Measurements from ENCODE around the gene CNEP1R1. TPM values are rescaled to one million over a fixed set of nuclear protein-coding genes. Genes with fewer than 3 reads are reported as not detected.

CNEP1R1 gene
- total and polyA plus RNA-seq, 2 experiments from 2014 or later: 34.1 to 42.8 TPM

DNA sequence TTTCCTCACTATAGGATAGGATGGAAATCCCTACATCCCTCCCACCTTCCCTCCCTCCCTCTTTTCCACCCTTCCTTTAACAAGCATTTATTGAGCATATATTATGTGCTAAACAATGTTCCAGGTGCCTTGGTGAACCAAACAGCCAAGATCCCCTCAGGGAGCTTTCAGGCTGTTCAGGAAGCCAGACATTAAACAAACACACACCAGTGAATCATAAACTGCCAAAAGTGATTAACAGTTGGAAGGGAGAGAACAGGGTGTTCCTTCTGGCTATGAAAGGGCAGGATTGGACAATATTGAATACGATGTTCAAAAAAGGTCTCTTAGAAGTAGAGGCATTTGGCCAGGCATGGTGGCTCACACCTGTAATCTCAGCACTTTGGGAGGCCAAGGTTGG lies 22.8 kb upstream of the CNEP1R1 start:
- Histone ChIP-seq H3K27ac (no peak overlapping the region), H3K9me3 (ENCODE audit: low read depth) (no peaks in the 10 kb centered on the region), H3K4me3 (no peak overlapping the region), H3K79me2 (ENCODE audit: insufficient read depth) (no peaks in the 10 kb centered on the region), H3K36me3 (ENCODE audit: low read depth) (no peaks in the 10 kb centered on the region), H2AFZ (no peak overlapping the region), H3K4me1 (ENCODE audit: insufficient read depth) (no peaks in the 10 kb centered on the region), H3K27me3 (replicated peaks; ENCODE audit: insufficient read depth) (no peaks in the 10 kb centered on the region), H3F3A (ENCODE audit: insufficient read depth) (no peaks in the 10 kb centered on the region), H3K9ac (no peak overlapping the region), H4K20me1 (ENCODE audit: insufficient read depth) (no peaks in the 10 kb centered on the region), H3K4me2 (ENCODE audit: unreplicated experiment) (no peak overlapping the region), H3K9me2 (ENCODE audit: insufficient read depth) (no peaks in the 10 kb centered on the region)
- TF ChIP-seq EZH2phosphoT487 (IDR thresholded peaks at IDR 0.05; ENCODE audit: insufficient read depth, low read depth) (no peak), EZH2 (IDR thresholded peaks at IDR 0.05; ENCODE audit: insufficient read depth, poor library complexity, severe bottlenecking) (no peak)
- in situ Hi-C loops (cut with MboI): no loop called here
- no peak for DNase-seq
- WGBS, 2 experiments (ENCODE audit: low coverage in 1 of 2, low lambda C conversion rate in 2 of 2, missing lambda C conversion rate in 2 of 2): 0 to 3% methylated on average over 1 of the region's 1 CpG

DNA sequence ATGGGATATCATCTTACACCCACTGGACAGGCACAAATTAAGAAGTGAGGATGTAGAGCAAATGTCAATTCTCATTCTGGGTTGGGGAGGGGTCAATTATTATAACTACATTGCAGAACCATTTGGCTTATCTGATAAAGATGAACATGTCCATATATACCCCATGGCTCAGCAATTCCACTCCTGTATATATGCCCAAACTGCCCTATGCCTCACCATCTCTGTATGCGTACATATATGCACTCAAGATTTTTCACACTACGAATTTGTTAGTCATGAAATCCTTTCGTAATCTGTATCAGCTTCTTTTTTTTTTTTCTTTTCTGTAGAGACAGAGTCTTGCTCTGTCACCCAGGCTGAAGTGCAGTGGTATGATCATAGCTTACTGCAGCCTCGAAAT lies 20.8 kb upstream of the CNEP1R1 start:
- H3K9ac ChIP-seq: no peak overlapping the region
- H3K9me2 ChIP-seq (ENCODE audit: insufficient read depth): no peaks in the 10 kb centered on the region
- no peak overlapping the region for H3K27ac ChIP-seq
- no peaks in the 10 kb centered on the region for H3F3A ChIP-seq (ENCODE audit: insufficient read depth)
- no peak overlapping the region for H3K4me3 ChIP-seq
- no peaks in the 10 kb centered on the region for H3K36me3 ChIP-seq (ENCODE audit: low read depth)
- H2AFZ ChIP-seq: no peak overlapping the region
- no peaks in the 10 kb centered on the region for H4K20me1 ChIP-seq (ENCODE audit: insufficient read depth)
- DNase-seq: no peak
- TF ChIP-seq EZH2phosphoT487 (IDR thresholded peaks at IDR 0.05; ENCODE audit: insufficient read depth, low read depth) (no peak), EZH2 (IDR thresholded peaks at IDR 0.05; ENCODE audit: insufficient read depth, poor library complexity, severe bottlenecking) (no peak)
- in situ Hi-C loops (cut with MboI): no loop called here
- 31 to 44% methylated on average over 4 of the region's 4 CpGs for WGBS, 2 experiments (ENCODE audit: low coverage in 1 of 2, low lambda C conversion rate in 2 of 2, missing lambda C conversion rate in 2 of 2)
- no peaks in the 10 kb centered on the region for H3K4me1 ChIP-seq (ENCODE audit: insufficient read depth)
- no peaks in the 10 kb centered on the region for H3K27me3 ChIP-seq (replicated peaks; ENCODE audit: insufficient read depth)
- H3K79me2 ChIP-seq (ENCODE audit: insufficient read depth): no peaks in the 10 kb centered on the region
- no peak overlapping the region for H3K4me2 ChIP-seq (ENCODE audit: unreplicated experiment)
- no peaks in the 10 kb centered on the region for H3K9me3 ChIP-seq (ENCODE audit: low read depth)

DNA sequence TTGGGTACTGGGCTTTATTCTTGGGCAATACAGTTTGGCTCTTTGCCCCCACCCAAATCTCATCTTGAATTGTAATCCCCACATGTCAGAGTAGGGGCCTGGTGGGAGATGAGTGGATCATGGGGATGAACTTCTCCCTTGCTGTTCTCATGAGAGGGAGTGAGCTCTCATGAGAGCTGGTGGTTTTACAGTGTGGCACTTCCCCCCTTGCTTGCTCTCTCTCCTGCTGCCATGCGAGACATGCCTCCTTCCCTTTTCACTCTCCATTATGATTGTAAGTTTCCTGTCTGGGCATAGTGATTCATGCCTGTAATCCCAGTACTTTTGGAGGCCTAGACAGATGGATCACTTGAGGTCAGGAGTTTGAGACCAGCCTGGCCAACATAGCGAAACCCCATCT lies 18.1 kb upstream of the CNEP1R1 start:
- Histone ChIP-seq H3K27me3 (replicated peaks; ENCODE audit: insufficient read depth) (no peaks in the 10 kb centered on the region), H3K9me3 (ENCODE audit: low read depth) (no peaks in the 10 kb centered on the region), H3K4me2 (ENCODE audit: unreplicated experiment) (no peak overlapping the region), H2AFZ (no peak overlapping the region), H3K9ac (no peak overlapping the region), H3K79me2 (ENCODE audit: insufficient read depth) (no peaks in the 10 kb centered on the region), H3K36me3 (ENCODE audit: low read depth) (no peaks in the 10 kb centered on the region), H4K20me1 (ENCODE audit: insufficient read depth) (no peaks in the 10 kb centered on the region), H3F3A (ENCODE audit: insufficient read depth) (no peaks in the 10 kb centered on the region), H3K4me3 (no peak overlapping the region), H3K9me2 (ENCODE audit: insufficient read depth) (no peaks in the 10 kb centered on the region), H3K27ac (no peak overlapping the region), H3K4me1 (ENCODE audit: insufficient read depth) (no peaks in the 10 kb centered on the region)
- TF ChIP-seq EZH2 (IDR thresholded peaks at IDR 0.05; ENCODE audit: insufficient read depth, poor library complexity, severe bottlenecking) (no peak), EZH2phosphoT487 (IDR thresholded peaks at IDR 0.05; ENCODE audit: insufficient read depth, low read depth) (no peak)
- 53 to 60% methylated on average over 2 of the region's 2 CpGs for WGBS, 2 experiments (ENCODE audit: low coverage in 1 of 2, low lambda C conversion rate in 2 of 2, missing lambda C conversion rate in 2 of 2)
- in situ Hi-C loops (cut with MboI): no loop called here
- no peak for DNase-seq

- H3K4me1 ChIP-seq (ENCODE audit: insufficient read depth): no peaks in the 10 kb centered on the region
- H3K9ac ChIP-seq: no peak overlapping the region
- in situ Hi-C loops (cut with MboI): no loop called here
- no peaks in the 10 kb centered on the region for H3K36me3 ChIP-seq (ENCODE audit: low read depth)
- no peak for TF ChIP-seq EZH2phosphoT487 (IDR thresholded peaks at IDR 0.05; ENCODE audit: insufficient read depth, low read depth)
- TF ChIP-seq EZH2 (IDR thresholded peaks at IDR 0.05; ENCODE audit: insufficient read depth, poor library complexity, severe bottlenecking): no peak
- no peak for DNase-seq
- 62 to 63% methylated on average over 1 of the region's 1 CpG for WGBS, 2 experiments (ENCODE audit: low coverage in 1 of 2, low lambda C conversion rate in 2 of 2, missing lambda C conversion rate in 2 of 2)
- no peaks in the 10 kb centered on the region for H3K79me2 ChIP-seq (ENCODE audit: insufficient read depth)
- H3K9me2 ChIP-seq (ENCODE audit: insufficient read depth): no peaks in the 10 kb centered on the region
- no peaks in the 10 kb centered on the region for H4K20me1 ChIP-seq (ENCODE audit: insufficient read depth)
- no peak overlapping the region for H3K27ac ChIP-seq
- H2AFZ ChIP-seq: no peak overlapping the region
- no peaks in the 10 kb centered on the region for H3F3A ChIP-seq (ENCODE audit: insufficient read depth)
- no peaks in the 10 kb centered on the region for H3K27me3 ChIP-seq (replicated peaks; ENCODE audit: insufficient read depth)
- H3K4me3 ChIP-seq: no peak overlapping the region
- H3K4me2 ChIP-seq (ENCODE audit: unreplicated experiment): no peak overlapping the region
- H3K9me3 ChIP-seq (ENCODE audit: low read depth): no peaks in the 10 kb centered on the region
Observed at GRCh38 chr16:50007744-50008143, 17.3 kb upstream of the CNEP1R1 start.

DNA sequence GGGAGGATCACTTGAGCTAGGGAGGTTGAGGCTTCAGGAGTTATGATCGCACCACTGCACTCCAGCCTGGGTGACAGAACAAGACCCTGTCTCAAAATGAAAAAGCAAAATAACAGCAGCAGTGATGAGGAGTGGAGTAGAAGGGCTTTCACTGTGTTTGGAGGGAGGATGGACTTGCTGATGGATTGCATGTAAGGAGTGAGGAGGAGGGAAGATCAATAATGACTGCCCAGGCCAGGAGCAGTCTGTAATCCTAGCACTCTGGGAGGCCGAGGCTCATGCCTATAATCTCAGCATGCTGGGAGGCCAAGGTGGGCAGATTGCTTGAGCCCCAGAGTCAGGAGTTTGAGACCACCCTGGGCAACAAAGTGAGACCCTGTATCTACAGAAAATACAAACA lies 14.8 kb upstream of the CNEP1R1 start:
- Histone ChIP-seq H3K9ac (no peak overlapping the region), H3K27me3 (replicated peaks; ENCODE audit: insufficient read depth) (no peaks in the 10 kb centered on the region), H3K79me2 (ENCODE audit: insufficient read depth) (no peaks in the 10 kb centered on the region), H3K4me3 (no peak overlapping the region), H3K9me3 (ENCODE audit: low read depth) (no peaks in the 10 kb centered on the region), H3K36me3 (ENCODE audit: low read depth) (no peaks in the 10 kb centered on the region), H3K4me1 (ENCODE audit: insufficient read depth) (no peaks in the 10 kb centered on the region), H4K20me1 (ENCODE audit: insufficient read depth) (no peaks in the 10 kb centered on the region), H3K27ac (no peak overlapping the region), H3K9me2 (ENCODE audit: insufficient read depth) (no peaks in the 10 kb centered on the region), H2AFZ (no peak overlapping the region), H3F3A (ENCODE audit: insufficient read depth) (no peaks in the 10 kb centered on the region), H3K4me2 (ENCODE audit: unreplicated experiment) (no peak overlapping the region)
- no peak for DNase-seq
- 63 to 64% methylated on average over 2 of the region's 2 CpGs for WGBS, 2 experiments (ENCODE audit: low coverage in 1 of 2, low lambda C conversion rate in 2 of 2, missing lambda C conversion rate in 2 of 2)
- TF ChIP-seq EZH2phosphoT487 (IDR thresholded peaks at IDR 0.05; ENCODE audit: insufficient read depth, low read depth): no peak
- TF ChIP-seq EZH2 (IDR thresholded peaks at IDR 0.05; ENCODE audit: insufficient read depth, poor library complexity, severe bottlenecking): no peak
- in situ Hi-C loops (cut with MboI): no loop called here

Measured in GM23248 (cell line).